Psoas muscle (tissue), 8 donors: ENCODE measurements around the gene SH2D3C. TPM values are rescaled to one million over a fixed set of nuclear protein-coding genes. Genes with fewer than 3 reads are reported as not detected.

ENCODE experiments used
- ATAC-seq, 4 donors: fragments of 200-7000 bp; cut with Tn5 transposase; one replicate each; pipeline ENCODE4 v1.9.1; 2020; ENCODE audit warnings: moderate library complexity in 3 of 4, mild to moderate bottlenecking in 2 of 4
- DNase-seq, 2 donors: peaks; one replicate each; pipeline ENCODE4 v3.0.0-alpha.2; 2020
- H3K27ac ChIP-seq: fragments of 200-600 bp; one replicate; pipeline ENCODE4 v1.8.0; 2022
- H3K27me3 ChIP-seq, 3 donors: fragments of 200-600 bp in 1 of 3; one replicate each; pipeline versions ENCODE4 v1.6.1 to v1.8.0; 2013 to 2022; ENCODE audit warnings: low read length in 2 of 3, mild to moderate bottlenecking in 2 of 3, moderate library complexity in 1 of 3; ENCODE audit not compliant: insufficient read depth in 3 of 3
- H3K36me3 ChIP-seq, 2 donors: fragments of 200-600 bp in 1 of 2; one replicate each; pipeline versions ENCODE4 v1.6.1 to v1.8.0; 2013 to 2022; ENCODE audit warnings: low read depth in 1 of 2, mild to moderate bottlenecking in 1 of 2, moderate library complexity in 1 of 2; ENCODE audit not compliant: insufficient read depth in 1 of 2
- H3K4me1 ChIP-seq: fragments of 200-600 bp; one replicate; pipeline ENCODE4 v1.8.0; 2022
- H3K4me3 ChIP-seq: fragments of 200-600 bp; one replicate; pipeline ENCODE4 v1.8.0; 2022; ENCODE audit warnings: mild to moderate bottlenecking
- H3K9me3 ChIP-seq: fragments of 200-600 bp; one replicate; pipeline ENCODE4 v1.8.0; 2022
- WGBS, 3 donors: extraction: QIAGEN DNeasy Blood & Tissue Kit; methylation state at CpG; one replicate each; pipeline versions ENCODE4 v1.1.6 to v1.1.7; 2013; 5-methylcytosine and 5-hydroxymethylcytosine counted together
- intact Hi-C, 2 donors: fragments of 100-400 bp; cut with DNase I; formaldehyde crosslinking; loops; one replicate each; pipeline versions ENCODE4 v1.11.0 to v1.14.2; 2022
- polyA plus RNA-seq, 3 donors: library from polyadenylated mRNA; stranded (reverse); fragments of 200-250 nt; gene quantifications; one replicate each; pipeline ENCODE4 v1.2.3, GENCODE V29; 2013
- total RNA-seq, 4 donors: library from RNA; stranded (reverse); fragmentation: NEBNext Ultra II Directional in 2 of 4; extraction: Animal tissue kit (Norgen Biotek cat#: 25700) in 2 of 4; gene quantifications; one replicate each; pipeline versions ENCODE4 v1.2.1 to v1.2.4, GENCODE V29; 2021 to 2023
- TF ChIP-seq, protein P1 (sequence below): fragments of 200-600 bp; IDR thresholded peaks from one replicate; pipeline ENCODE4 v1.8.0; 2022; ENCODE audit warnings: antibody characterized with exemption
- donor health status: healthy with polysubstance abuse.
- donor health status: DM: no; HTN: no; CAD: no; lungs with moderate emphysema.
- donor health status: Bipolar disorder and iron deficiency.
- donor health status: healthy.
- donor health status: DM: yes; HTN: yes; CAD: no.
- donor health status: DM: no; HTN: no; CAD: no.
- donor health status: DM: no; HTN: no; CAD: no.
- donor health status: DM: yes; HTN: yes; CAD: no.

Gene SH2D3C
- total and polyA plus RNA-seq, 7 donors: 5.3 to 12.0 (median 10.0) TPM

- no peaks in the 10 kb centered on the region for H3K9me3 ChIP-seq
- TF ChIP-seq, protein P1, sequence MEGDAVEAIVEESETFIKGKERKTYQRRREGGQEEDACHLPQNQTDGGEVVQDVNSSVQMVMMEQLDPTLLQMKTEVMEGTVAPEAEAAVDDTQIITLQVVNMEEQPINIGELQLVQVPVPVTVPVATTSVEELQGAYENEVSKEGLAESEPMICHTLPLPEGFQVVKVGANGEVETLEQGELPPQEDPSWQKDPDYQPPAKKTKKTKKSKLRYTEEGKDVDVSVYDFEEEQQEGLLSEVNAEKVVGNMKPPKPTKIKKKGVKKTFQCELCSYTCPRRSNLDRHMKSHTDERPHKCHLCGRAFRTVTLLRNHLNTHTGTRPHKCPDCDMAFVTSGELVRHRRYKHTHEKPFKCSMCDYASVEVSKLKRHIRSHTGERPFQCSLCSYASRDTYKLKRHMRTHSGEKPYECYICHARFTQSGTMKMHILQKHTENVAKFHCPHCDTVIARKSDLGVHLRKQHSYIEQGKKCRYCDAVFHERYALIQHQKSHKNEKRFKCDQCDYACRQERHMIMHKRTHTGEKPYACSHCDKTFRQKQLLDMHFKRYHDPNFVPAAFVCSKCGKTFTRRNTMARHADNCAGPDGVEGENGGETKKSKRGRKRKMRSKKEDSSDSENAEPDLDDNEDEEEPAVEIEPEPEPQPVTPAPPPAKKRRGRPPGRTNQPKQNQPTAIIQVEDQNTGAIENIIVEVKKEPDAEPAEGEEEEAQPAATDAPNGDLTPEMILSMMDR: no peak
- ATAC-seq (no peak), DNase-seq (peak in 1 of 2 donors; percentile 53)
- no peak overlapping the region for H3K27ac ChIP-seq
- no peak overlapping the region for H3K4me3 ChIP-seq
- 66 to 71% (median 68%) methylated on average over 16 of the region's 16 CpGs for whole genome bisulfite sequencing, 3 donors
- no peaks in the 10 kb centered on the region for H3K27me3 ChIP-seq
- intact Hi-C loops: loop anchor here (5.0 kb wide), 3 partner anchors 120 to 230 kb away; partner anchors contain the start of gene STXBP1 (in 1 of the 2)
- H3K36me3 ChIP-seq: peaks cover 0 to 31% of the 10 kb centered on the region in 2 donors
- H3K4me1 ChIP-seq: peaks cover 11% of the 10 kb centered on the region
These were observed 46.5 kb downstream of the SH2D3C start for GRCh38 chr9:127731938-127732337.

- TF ChIP-seq, protein P1: no peak
- Histone ChIP-seq H3K27ac (no peak overlapping the region), H3K27me3 (no peaks in the 10 kb centered on the region), H3K36me3 (peaks cover 0 to 31% of the 10 kb centered on the region in 2 donors), H3K4me3 (no peak overlapping the region), H3K9me3 (no peaks in the 10 kb centered on the region), H3K4me1 (peaks cover 11% of the 10 kb centered on the region)
- DNase-seq: peak in 1 of 2 donors; percentile 49
- WGBS, 3 donors: 88% methylated on average over 9 of the region's 9 CpGs
- intact Hi-C loops: loop anchor here (5.0 kb wide), 3 partner anchors 119 to 229 kb away; partner anchors contain the start of gene STXBP1 (in 1 of the 2)
- ATAC-seq: no peak
These were observed 47.6 kb downstream of the SH2D3C start for GRCh38 chr9:127730799-127731410.

GRCh38 chr9:127730262-127730661 lies 48.2 kb downstream of the SH2D3C start:
- no peaks in the 10 kb centered on the region for H3K9me3 ChIP-seq
- no peak overlapping the region for H3K4me3 ChIP-seq
- ATAC-seq (no peak), DNase-seq (no peak)
- H3K27me3 ChIP-seq: no peaks in the 10 kb centered on the region
- intact Hi-C loops: loop anchor here (5.0 kb wide), 3 partner anchors 118 to 228 kb away; partner anchors contain the start of gene STXBP1 (in 1 of the 2)
- H3K36me3 ChIP-seq: peaks cover 0 to 31% of the 10 kb centered on the region in 2 donors
- TF ChIP-seq, protein P1: no peak
- WGBS, 3 donors: 89 to 92% (median 90%) methylated on average over 9 of the region's 9 CpGs
- H3K4me1 ChIP-seq: peaks cover 7% of the 10 kb centered on the region
- H3K27ac ChIP-seq: no peak overlapping the region

DNA sequence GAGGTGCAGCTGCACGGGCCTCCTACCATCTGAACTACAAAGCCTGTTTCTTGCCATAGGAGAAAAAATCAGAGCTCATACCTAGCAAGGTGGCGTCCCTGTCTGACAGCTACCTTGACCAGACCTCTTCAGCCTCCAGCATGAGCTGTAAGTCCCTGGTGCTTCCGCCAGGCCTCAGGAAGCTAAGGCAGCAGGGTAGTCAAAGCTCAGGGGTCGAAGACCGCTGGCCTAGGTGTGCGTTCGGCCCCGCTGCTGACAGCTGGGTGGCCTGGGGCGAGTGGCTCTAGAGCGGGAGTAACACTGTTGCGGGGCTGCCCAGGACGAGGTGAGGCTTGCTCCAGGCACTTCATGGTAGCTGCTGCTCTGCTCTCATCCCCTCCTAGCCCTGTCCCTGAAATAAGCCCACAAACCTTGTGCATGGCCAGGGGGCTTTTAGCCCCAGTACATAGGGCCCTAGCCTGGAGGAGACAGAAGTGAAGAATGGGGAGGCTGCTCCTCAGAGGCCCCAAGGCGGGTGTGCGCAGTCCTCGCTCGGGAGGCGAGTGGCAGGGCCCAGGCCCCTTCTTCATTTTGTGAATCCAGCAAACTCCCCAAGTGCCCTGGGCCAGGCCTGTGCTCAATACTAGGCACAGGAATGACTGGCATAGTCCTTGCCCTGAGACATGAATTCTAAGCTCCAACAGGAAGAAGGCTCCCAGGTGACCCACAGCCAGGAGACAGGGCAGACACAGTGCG lies 48.8 kb downstream of the SH2D3C start:
- no peak for ATAC-seq
- TF ChIP-seq, protein P1: no peak
- WGBS, 3 donors: 86 to 89% (median 88%) methylated on average over 15 to 18 of the region's 18 CpGs
- no peaks in the 10 kb centered on the region for H3K27me3 ChIP-seq
- H3K4me3 ChIP-seq: no peak overlapping the region
- peaks cover 0 to 31% of the 10 kb centered on the region in 2 donors for H3K36me3 ChIP-seq
- peaks cover 7% of the 10 kb centered on the region for H3K4me1 ChIP-seq
- no peaks in the 10 kb centered on the region for H3K9me3 ChIP-seq
- intact Hi-C loops: loop anchor here (5.0 kb wide), 3 partner anchors 117 to 227 kb away; partner anchors contain the start of gene STXBP1 (in 1 of the 2)
- no peak overlapping the region for H3K27ac ChIP-seq
- no peak for DNase-seq
